ENCODE results near the gene INAFM2.

INAFM2 gene

GRCh38 chr15:40340740-40341400 lies 17.4 kb downstream of the INAFM2 start, which contains the start of gene CCDC9B:
CCDC9B (minus strand) TSS chr15:40340939; CDS start chr15:40340819, 120 bp downstream.
- Histone ChIP-seq H3K4me3 (ENCODE audit: low read length) (peak within 1 kb of the TSS; percentile 73), H3K4me1 (ENCODE audit: control insufficient read depth, insufficient read depth, low read length) (peaks cover 63% of the 10 kb centered on the region)
- DNase-seq (ENCODE audit: low read depth), result peak; percentile 97

DNA sequence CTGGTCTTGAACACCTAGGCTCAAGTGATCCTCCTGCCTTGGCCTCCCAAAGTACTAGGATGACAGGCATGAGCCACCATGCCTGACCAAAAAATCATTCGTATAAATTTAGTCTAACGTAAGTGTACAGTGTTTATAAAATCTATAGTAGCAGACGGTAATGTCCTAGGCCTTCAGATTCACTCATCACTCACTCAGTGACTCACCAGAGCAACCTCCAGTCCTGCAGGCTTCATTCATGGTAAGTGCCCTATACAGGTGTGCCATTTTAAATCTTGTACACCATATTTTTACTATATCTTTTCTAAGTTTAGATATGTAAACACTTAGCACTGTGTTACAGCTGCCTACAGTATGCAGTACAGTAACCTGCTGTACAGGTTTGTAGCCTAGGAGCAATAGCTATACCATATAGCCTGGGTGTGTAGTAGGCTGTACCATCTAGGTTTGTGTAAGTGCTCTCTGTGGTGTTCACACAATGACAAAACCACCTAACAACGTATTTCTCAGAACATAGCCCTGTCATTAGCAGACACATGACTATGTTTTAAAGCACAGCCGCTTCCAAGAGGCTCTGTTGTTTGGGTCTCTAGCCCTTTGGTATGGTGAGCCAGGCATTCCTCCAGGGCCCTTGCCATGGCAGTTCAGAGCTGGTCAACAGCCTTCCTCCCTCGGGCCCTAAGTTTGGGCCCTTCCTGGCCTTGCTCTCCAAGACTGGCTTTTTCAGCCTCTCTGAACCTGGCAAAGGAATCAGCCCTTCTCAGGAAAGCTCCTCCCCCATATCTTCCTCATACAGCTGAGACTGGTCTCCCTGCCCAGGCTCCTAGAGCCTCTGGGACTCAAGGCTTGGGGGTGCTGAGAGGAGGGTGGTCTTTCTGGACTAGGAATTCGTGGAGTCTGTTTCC lies 19.2 kb downstream of the INAFM2 start:
- Histone ChIP-seq H3K36me3 (ENCODE audit: control insufficient read depth, insufficient read depth, low read length, severe bottlenecking) (no peaks in the 10 kb centered on the region), H3K4me3 (ENCODE audit: low read length) (no peak overlapping the region)

More at GRCh38 chr15:40340740-40341400, 17.4 kb downstream of the INAFM2 start, which contains the start of gene CCDC9B:
- no peaks in the 10 kb centered on the region for H3K36me3 ChIP-seq (ENCODE audit: control insufficient read depth, insufficient read depth, low read length, severe bottlenecking)
- no peaks in the 10 kb centered on the region for H3K27me3 ChIP-seq (replicated peaks; ENCODE audit: control insufficient read depth, insufficient read depth, low read length)
- H3K9me3 ChIP-seq (ENCODE audit: control insufficient read depth, low read length), result no peaks in the 10 kb centered on the region
- H3K9ac ChIP-seq (ENCODE audit: low read length), result peak within 1 kb of the TSS; percentile 92

GRCh38 chr15:40343512-40343911 lies 20.0 kb downstream of the INAFM2 start:
- no peaks in the 10 kb centered on the region for H3K36me3 ChIP-seq (ENCODE audit: control insufficient read depth, insufficient read depth, low read length, severe bottlenecking)
- DNase-seq (ENCODE audit: low read depth), result peak; percentile 92

More for the DNA sequence above, 19.2 kb downstream of the INAFM2 start:
- H3K9ac ChIP-seq (ENCODE audit: low read length), result peak overlapping the region; percentile 52
- no peak for DNase-seq (ENCODE audit: low read depth)
- H3K4me1 ChIP-seq (ENCODE audit: control insufficient read depth, insufficient read depth, low read length), result peaks cover 56% of the 10 kb centered on the region
- H3K9me3 ChIP-seq (ENCODE audit: control insufficient read depth, low read length), result no peaks in the 10 kb centered on the region
- no peaks in the 10 kb centered on the region for H3K27me3 ChIP-seq (replicated peaks; ENCODE audit: control insufficient read depth, insufficient read depth, low read length)

DNA sequence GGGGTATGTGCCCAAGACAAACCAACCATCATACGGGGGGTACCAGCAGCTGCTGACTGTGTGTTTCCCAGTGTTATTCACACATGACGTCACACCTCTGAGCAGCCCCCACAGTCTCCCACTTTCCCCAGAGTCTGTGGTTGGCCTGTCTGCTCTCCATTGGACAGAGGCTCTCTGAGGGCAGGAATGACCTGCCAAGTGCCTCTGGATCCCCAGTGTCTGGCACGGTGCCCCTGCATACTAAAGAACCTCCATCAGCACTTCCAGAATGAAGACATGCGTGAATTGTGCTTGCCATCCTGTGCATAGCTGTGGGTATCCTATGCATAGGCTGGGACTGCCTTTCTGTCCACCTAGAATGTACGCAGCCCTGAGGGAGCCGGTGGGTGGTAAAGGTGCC lies 20.7 kb downstream of the INAFM2 start:
- no peak overlapping the region for H3K4me3 ChIP-seq (ENCODE audit: low read length)
- no peak for DNase-seq (ENCODE audit: low read depth)
- peak overlapping the region; percentile 20 for H3K9ac ChIP-seq (ENCODE audit: low read length)
- peaks cover 41% of the 10 kb centered on the region for H3K4me1 ChIP-seq (ENCODE audit: control insufficient read depth, insufficient read depth, low read length)
- H3K27me3 ChIP-seq (replicated peaks; ENCODE audit: control insufficient read depth, insufficient read depth, low read length), result no peaks in the 10 kb centered on the region
- no peaks in the 10 kb centered on the region for H3K36me3 ChIP-seq (ENCODE audit: control insufficient read depth, insufficient read depth, low read length, severe bottlenecking)
- H3K9me3 ChIP-seq (ENCODE audit: control insufficient read depth, low read length), result no peaks in the 10 kb centered on the region

More at GRCh38 chr15:40343512-40343911, 20.0 kb downstream of the INAFM2 start:
- Histone ChIP-seq H3K4me1 (ENCODE audit: control insufficient read depth, insufficient read depth, low read length) (peaks cover 48% of the 10 kb centered on the region), H3K9ac (ENCODE audit: low read length) (peak overlapping the region; percentile 20), H3K27me3 (replicated peaks; ENCODE audit: control insufficient read depth, insufficient read depth, low read length) (no peaks in the 10 kb centered on the region), H3K4me3 (ENCODE audit: low read length) (no peak overlapping the region), H3K9me3 (ENCODE audit: control insufficient read depth, low read length) (no peaks in the 10 kb centered on the region)

DNA sequence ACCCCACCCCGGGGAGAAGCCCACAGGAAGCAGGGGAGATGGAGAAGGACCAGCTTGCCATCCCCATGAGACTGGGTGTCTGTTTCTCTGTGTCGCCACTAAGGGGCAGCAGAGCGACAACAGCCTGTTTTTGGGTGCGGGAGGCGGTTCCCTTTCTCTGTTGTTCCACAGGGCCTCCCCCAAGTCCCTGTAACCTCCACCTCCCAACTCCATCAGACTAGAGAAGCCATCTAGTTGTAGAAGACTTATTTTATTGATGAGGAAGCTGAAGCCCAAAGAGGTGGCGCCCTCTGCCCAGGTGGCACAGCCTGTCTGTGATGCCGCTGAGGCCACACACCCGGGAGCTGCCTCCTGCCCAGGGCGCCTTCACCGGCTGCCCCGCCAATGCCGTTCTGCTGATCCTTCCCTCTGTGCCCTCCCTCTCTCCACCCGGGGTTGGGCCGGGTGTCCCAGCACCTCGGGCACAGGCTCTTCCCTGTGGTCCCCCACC lies 21.2 kb downstream of the INAFM2 start:
- Histone ChIP-seq H3K9me3 (ENCODE audit: control insufficient read depth, low read length) (no peaks in the 10 kb centered on the region), H3K9ac (ENCODE audit: low read length) (no peak overlapping the region), H3K4me1 (ENCODE audit: control insufficient read depth, insufficient read depth, low read length) (peaks cover 36% of the 10 kb centered on the region), H3K4me3 (ENCODE audit: low read length) (no peak overlapping the region), H3K36me3 (ENCODE audit: control insufficient read depth, insufficient read depth, low read length, severe bottlenecking) (no peaks in the 10 kb centered on the region), H3K27me3 (replicated peaks; ENCODE audit: control insufficient read depth, insufficient read depth, low read length) (no peaks in the 10 kb centered on the region)
- peak; percentile 81 for DNase-seq (ENCODE audit: low read depth)

DNA sequence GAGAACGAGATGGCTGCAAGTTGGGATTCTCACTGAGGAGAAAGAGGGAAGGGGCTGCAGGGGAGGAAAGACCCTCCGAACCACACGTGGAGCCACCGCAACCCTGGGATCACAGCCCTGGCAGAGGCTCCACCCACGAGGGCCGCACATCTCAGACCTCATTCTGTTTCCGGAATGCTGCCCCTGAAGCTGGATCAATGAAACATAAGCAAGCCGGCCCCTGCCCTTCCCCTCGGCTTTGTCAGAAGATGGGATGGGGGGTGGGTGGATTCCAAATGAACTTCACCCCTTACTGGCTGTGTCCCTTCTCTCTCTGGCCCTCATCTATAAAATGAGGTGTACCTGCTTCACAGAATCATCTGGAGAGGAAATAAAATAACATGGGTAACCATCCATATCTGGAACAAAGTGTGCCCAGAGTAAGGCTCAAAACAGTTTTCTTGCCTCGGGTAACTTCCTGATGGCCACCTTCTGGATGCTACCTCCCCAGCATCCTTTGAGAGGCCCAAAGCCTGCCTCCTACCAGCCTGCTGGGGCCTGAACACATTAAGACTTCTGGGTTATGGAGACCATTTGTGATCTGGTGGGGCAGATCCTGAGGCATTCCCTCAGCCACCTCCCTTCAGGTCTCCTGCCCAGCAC lies 21.9 kb downstream of the INAFM2 start:
- no peaks in the 10 kb centered on the region for H3K9me3 ChIP-seq (ENCODE audit: control insufficient read depth, low read length)
- peaks cover 29% of the 10 kb centered on the region for H3K4me1 ChIP-seq (ENCODE audit: control insufficient read depth, insufficient read depth, low read length)
- no peaks in the 10 kb centered on the region for H3K36me3 ChIP-seq (ENCODE audit: control insufficient read depth, insufficient read depth, low read length, severe bottlenecking)
- no peaks in the 10 kb centered on the region for H3K27me3 ChIP-seq (replicated peaks; ENCODE audit: control insufficient read depth, insufficient read depth, low read length)
- DNase-seq (ENCODE audit: low read depth), result no peak
- no peak overlapping the region for H3K4me3 ChIP-seq (ENCODE audit: low read length)
- no peak overlapping the region for H3K9ac ChIP-seq (ENCODE audit: low read length)

DNA sequence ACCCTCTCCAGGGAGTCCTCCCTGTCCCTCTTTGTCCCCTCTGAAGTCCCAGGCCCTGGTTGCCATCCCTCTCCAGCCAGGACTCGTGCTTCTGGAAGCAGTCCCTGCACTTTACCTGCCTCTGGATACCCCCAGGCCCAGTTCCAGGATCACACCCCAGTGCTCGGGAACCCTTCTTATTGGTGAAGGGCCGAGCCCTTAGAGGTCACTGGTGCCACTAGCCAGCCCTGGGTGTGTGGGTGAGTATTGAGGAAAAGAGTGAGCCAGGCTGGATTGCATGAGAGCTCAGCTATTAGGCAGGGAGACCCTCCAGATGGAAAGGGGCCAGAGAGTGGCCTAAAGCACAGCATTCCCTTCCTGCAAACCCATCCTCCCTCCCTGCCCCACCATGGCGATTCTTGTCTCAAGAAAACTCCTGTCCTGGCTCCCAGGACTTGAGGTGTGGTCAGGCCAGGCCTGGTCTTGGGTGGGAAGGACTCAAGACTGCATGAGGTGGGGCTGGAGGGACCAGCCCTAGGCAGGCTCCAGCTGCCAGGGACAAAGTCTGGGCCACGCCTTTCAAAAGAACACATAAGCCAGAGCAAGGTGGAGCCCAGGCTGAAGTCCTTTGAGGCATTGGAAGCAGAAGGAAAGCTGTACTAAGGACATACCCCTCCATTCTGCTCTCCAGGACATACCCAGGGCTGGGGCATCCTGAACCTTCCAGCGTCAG lies 22.5 kb downstream of the INAFM2 start:
- H3K4me1 ChIP-seq (ENCODE audit: control insufficient read depth, insufficient read depth, low read length), result peaks cover 24% of the 10 kb centered on the region
- H3K27me3 ChIP-seq (replicated peaks; ENCODE audit: control insufficient read depth, insufficient read depth, low read length), result peaks cover 4% of the 10 kb centered on the region
- no peak overlapping the region for H3K9ac ChIP-seq (ENCODE audit: low read length)
- no peak for DNase-seq (ENCODE audit: low read depth)
- no peaks in the 10 kb centered on the region for H3K9me3 ChIP-seq (ENCODE audit: control insufficient read depth, low read length)
- no peak overlapping the region for H3K4me3 ChIP-seq (ENCODE audit: low read length)
- no peaks in the 10 kb centered on the region for H3K36me3 ChIP-seq (ENCODE audit: control insufficient read depth, insufficient read depth, low read length, severe bottlenecking)

DNA sequence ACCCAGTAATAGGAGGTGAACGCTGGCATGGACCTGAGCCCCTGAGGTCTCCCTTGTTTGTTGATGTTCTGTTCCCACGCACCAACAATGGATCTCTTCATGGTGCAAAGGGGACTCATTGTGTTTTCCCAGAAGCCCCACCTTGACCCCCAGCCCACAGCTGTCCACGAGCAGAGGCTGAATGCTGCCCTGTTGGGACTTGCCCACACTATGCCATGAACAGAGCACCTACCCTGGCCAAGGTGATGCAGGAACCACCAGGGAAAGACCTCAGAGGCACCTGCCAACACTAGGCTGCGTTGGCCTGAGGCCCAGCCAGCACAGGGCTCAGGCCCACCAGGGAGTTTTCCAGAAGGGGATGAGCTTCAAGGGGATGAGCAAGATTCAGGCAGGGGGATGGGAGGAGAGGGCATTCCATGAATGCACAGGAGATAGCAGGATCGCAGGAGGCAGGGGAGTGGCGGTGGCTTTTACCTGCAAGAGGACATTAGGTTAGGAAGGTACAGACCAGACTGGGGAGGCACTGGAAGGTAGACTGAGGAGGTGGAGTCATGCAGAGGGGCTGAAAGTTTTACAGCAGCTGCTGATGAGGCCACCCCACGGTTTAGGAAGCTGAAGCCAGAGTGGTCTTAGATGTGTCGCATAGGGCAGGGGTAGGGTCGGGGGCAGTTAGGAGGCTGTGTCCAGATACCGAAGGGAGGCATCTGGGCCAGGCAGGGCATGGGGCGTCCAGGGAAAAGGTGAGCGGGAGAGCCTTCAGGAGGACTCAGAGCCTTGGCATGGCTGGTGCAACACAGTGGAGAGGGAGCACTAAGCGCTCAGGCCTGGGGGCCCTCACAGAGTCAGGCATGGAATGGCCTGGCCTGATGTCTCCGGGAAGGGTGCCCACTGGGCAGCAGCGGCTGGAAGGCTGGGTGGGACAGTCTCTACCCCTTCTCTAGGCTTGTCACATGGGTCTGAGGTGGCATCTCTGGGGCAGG lies 23.4 kb downstream of the INAFM2 start:
- Histone ChIP-seq H3K9ac (ENCODE audit: low read length) (no peak overlapping the region), H3K4me1 (ENCODE audit: control insufficient read depth, insufficient read depth, low read length) (peaks cover 20% of the 10 kb centered on the region), H3K36me3 (ENCODE audit: control insufficient read depth, insufficient read depth, low read length, severe bottlenecking) (no peaks in the 10 kb centered on the region), H3K4me3 (ENCODE audit: low read length) (no peak overlapping the region), H3K27me3 (replicated peaks; ENCODE audit: control insufficient read depth, insufficient read depth, low read length) (peaks cover 8% of the 10 kb centered on the region), H3K9me3 (ENCODE audit: control insufficient read depth, low read length) (no peaks in the 10 kb centered on the region)
- DNase-seq (ENCODE audit: low read depth), result no peak

- Histone ChIP-seq H3K4me3 (ENCODE audit: low read length) (no peak overlapping the region), H3K36me3 (ENCODE audit: control insufficient read depth, insufficient read depth, low read length, severe bottlenecking) (no peaks in the 10 kb centered on the region), H3K4me1 (ENCODE audit: control insufficient read depth, insufficient read depth, low read length) (peaks cover 17% of the 10 kb centered on the region), H3K9ac (ENCODE audit: low read length) (no peak overlapping the region), H3K27me3 (replicated peaks; ENCODE audit: control insufficient read depth, insufficient read depth, low read length) (peaks cover 14% of the 10 kb centered on the region), H3K9me3 (ENCODE audit: control insufficient read depth, low read length) (no peaks in the 10 kb centered on the region)
- no peak for DNase-seq (ENCODE audit: low read depth)
These were observed 24.3 kb downstream of the INAFM2 start for GRCh38 chr15:40347559-40348473.
